ENCODE results near the gene PCARE.

PCARE gene

DNA sequence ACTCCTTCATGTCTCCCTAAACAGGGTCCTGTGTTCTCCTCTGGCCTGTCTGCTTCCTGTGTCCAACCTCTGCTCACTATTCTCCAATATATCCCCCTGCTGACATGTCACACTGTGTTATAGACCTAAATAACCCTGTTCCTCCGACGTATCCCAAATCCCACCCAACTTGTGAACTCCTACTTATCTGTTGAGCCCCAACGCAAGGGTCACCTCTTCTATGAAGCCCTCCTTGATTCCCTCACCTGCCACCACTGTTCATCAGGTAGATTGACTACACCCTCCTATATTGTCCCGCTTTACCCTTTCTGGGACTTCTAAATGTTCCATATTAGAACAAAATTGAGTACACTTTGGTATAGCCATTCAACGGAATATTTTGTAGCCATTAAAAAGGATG lies 42.1 kb downstream of the PCARE start:
- Histone ChIP-seq H3K27ac (no peak overlapping the region), H3K9me3 (ENCODE audit: low read depth, low read length) (no peaks in the 10 kb centered on the region), H3K36me3 (ENCODE audit: insufficient read depth, low read length) (no peaks in the 10 kb centered on the region), H3K9ac (ENCODE audit: insufficient read length) (no peak overlapping the region), H3K4me3 (no peak overlapping the region)
- TF ChIP-seq POLR2AphosphoS5 (IDR thresholded peaks at IDR 0.05; ENCODE audit: borderline replicate concordance, low read depth, low read length): no peak
- no peak for TF ChIP-seq EZH2 (IDR thresholded peaks at IDR 0.05)
- TF ChIP-seq FOXP2 (optimal IDR thresholded peaks at IDR 0.05; ENCODE audit: control extremely low read depth, extremely low read length, insufficient read depth): no peak
- no peak for DNase-seq (ENCODE audit: low read depth, low spot score)

DNA sequence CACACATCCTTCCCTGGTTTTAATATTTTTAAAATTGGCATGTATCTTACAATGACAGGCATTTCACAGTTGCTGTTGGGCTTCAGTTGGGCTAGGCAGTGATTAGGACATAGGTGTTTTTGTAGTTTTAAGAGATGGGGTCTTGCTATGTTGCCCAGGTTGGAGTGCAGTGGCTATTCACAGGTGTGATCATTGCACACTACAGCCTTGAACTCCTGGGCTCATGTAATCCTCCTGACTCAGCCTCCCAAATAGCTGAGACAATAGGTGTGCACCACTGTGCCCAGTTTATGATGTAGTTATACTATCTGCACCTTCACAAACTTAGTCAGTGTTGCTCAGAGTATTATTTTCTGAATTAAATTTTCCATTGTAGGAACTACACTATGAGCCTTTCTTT lies 43.3 kb downstream of the PCARE start:
- H3K4me3 ChIP-seq: no peak overlapping the region
- TF ChIP-seq FOXP2 (optimal IDR thresholded peaks at IDR 0.05; ENCODE audit: control extremely low read depth, extremely low read length, insufficient read depth) (no peak), POLR2AphosphoS5 (IDR thresholded peaks at IDR 0.05; ENCODE audit: borderline replicate concordance, low read depth, low read length) (no peak), EZH2 (IDR thresholded peaks at IDR 0.05) (no peak)
- no peaks in the 10 kb centered on the region for H3K36me3 ChIP-seq (ENCODE audit: insufficient read depth, low read length)
- H3K27ac ChIP-seq: no peak overlapping the region
- H3K9me3 ChIP-seq (ENCODE audit: low read depth, low read length): no peaks in the 10 kb centered on the region
- no peak for DNase-seq (ENCODE audit: low read depth, low spot score)
- no peak overlapping the region for H3K9ac ChIP-seq (ENCODE audit: insufficient read length)

DNA sequence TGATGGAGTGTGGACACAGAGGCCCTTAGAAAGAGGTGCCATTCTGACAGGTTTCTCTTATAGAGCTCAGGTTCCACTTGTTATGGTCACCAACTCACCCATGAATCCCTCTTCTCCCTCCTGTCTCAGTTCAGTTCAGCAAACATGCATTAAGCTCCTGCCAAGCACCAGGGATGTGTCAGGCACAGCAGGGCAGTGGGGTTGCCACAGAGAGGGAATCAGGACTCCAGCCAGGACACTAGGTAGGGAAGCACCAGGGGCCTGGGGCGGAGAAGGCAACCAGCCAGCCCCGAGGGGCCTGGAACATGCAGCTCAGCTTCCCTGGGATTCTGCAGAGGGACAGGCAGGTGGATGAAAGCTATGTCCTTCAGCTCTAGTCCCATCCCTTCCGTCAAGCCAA lies 48.6 kb downstream of the PCARE start:
- DNase-seq (ENCODE audit: low read depth, low spot score): no peak
- Histone ChIP-seq H3K4me3 (no peak overlapping the region), H3K27ac (no peak overlapping the region), H3K9ac (ENCODE audit: insufficient read length) (no peak overlapping the region), H3K36me3 (ENCODE audit: insufficient read depth, low read length) (no peaks in the 10 kb centered on the region), H3K9me3 (ENCODE audit: low read depth, low read length) (no peaks in the 10 kb centered on the region)
- no peak for TF ChIP-seq FOXP2 (optimal IDR thresholded peaks at IDR 0.05; ENCODE audit: control extremely low read depth, extremely low read length, insufficient read depth)
- TF ChIP-seq POLR2AphosphoS5 (IDR thresholded peaks at IDR 0.05; ENCODE audit: borderline replicate concordance, low read depth, low read length): no peak
- no peak for TF ChIP-seq EZH2 (IDR thresholded peaks at IDR 0.05)

DNA sequence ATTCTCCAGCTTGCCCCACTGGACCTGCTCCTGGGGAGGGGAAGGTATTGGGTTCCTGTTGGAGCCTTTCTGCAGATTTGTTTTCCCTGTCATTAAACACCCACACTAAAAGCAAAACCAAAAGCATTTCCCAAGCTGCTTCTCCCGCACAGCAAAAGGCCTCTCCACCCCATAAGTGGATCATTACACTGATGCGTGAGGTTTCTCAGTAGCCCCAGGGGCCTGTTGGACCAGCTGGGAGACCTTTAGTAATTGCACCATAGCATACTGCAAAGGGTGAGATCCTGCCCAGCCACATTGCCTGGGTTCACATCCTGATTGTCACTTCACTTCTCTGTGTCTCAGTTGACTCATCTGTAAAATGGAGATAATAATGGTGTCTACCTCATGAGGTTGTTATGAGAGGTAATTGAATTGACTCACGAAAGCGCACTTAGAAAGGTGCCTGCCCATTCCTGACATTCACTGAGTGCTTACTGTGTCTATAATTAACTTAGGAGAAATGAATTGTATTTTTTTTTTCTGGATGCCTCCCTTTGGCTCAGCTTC lies 49.4 kb downstream of the PCARE start:
- H3K9me3 ChIP-seq (ENCODE audit: low read depth, low read length): no peaks in the 10 kb centered on the region
- H3K36me3 ChIP-seq (ENCODE audit: insufficient read depth, low read length): no peaks in the 10 kb centered on the region
- no peak for DNase-seq (ENCODE audit: low read depth, low spot score)
- H3K27ac ChIP-seq: no peak overlapping the region
- no peak for TF ChIP-seq POLR2AphosphoS5 (IDR thresholded peaks at IDR 0.05; ENCODE audit: borderline replicate concordance, low read depth, low read length)
- TF ChIP-seq EZH2 (IDR thresholded peaks at IDR 0.05): no peak
- no peak for TF ChIP-seq FOXP2 (optimal IDR thresholded peaks at IDR 0.05; ENCODE audit: control extremely low read depth, extremely low read length, insufficient read depth)
- no peak overlapping the region for H3K9ac ChIP-seq (ENCODE audit: insufficient read length)
- H3K4me3 ChIP-seq: no peak overlapping the region

DNA sequence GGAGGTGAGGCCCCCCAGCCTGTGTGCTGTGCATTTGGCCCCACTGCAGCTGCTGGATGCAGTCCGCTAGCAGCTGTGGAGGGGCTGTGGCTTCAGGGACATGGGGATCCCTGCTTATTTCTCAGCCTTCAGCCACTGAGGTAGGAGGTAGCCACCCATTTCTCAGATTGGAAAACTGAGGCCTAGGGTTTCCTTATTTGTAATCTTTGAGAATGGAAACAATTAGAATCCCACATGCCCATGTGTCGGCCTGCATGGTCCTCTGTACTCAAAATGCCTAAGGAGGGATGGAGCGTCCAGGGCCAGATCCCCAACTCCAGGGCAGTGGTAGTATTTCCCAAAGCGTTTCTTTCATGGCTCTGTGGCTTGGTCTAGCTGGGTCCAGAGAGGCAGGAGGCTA lies 51.1 kb downstream of the PCARE start:
- no peak overlapping the region for H3K4me3 ChIP-seq
- H3K9ac ChIP-seq (ENCODE audit: insufficient read length): no peak overlapping the region
- DNase-seq (ENCODE audit: low read depth, low spot score): no peak
- H3K36me3 ChIP-seq (ENCODE audit: insufficient read depth, low read length): no peaks in the 10 kb centered on the region
- no peak for TF ChIP-seq EZH2 (IDR thresholded peaks at IDR 0.05)
- H3K27ac ChIP-seq: no peak overlapping the region
- no peaks in the 10 kb centered on the region for H3K9me3 ChIP-seq (ENCODE audit: low read depth, low read length)

DNA sequence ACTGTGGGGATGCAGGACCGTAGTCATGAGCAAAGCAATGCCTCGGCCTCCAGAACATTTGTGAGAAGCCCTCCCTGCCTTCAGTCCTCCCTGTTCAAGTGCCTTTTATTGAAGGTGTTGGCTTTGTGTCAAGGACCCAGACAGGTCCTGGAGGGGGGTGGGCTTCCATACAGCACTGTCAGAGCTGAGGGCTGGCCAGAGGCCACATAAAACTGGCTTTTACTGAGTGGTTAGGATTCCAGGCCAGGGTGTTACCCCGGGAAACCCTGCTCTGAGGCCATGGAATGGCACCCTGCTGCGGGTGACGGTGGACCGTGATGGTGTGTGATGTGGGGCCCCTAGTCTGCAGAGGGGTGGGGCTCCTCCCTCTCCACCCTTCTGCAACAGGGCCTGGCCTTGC lies 51.6 kb downstream of the PCARE start:
- no peaks in the 10 kb centered on the region for H3K36me3 ChIP-seq (ENCODE audit: insufficient read depth, low read length)
- DNase-seq (ENCODE audit: low read depth, low spot score): no peak
- H3K9me3 ChIP-seq (ENCODE audit: low read depth, low read length): no peaks in the 10 kb centered on the region
- no peak overlapping the region for H3K4me3 ChIP-seq
- no peak overlapping the region for H3K9ac ChIP-seq (ENCODE audit: insufficient read length)
- no peak overlapping the region for H3K27ac ChIP-seq
- TF ChIP-seq POLR2AphosphoS5 (IDR thresholded peaks at IDR 0.05; ENCODE audit: borderline replicate concordance, low read depth, low read length): no peak
- TF ChIP-seq FOXP2 (optimal IDR thresholded peaks at IDR 0.05; ENCODE audit: control extremely low read depth, extremely low read length, insufficient read depth): no peak
- no peak for TF ChIP-seq EZH2 (IDR thresholded peaks at IDR 0.05)

DNA sequence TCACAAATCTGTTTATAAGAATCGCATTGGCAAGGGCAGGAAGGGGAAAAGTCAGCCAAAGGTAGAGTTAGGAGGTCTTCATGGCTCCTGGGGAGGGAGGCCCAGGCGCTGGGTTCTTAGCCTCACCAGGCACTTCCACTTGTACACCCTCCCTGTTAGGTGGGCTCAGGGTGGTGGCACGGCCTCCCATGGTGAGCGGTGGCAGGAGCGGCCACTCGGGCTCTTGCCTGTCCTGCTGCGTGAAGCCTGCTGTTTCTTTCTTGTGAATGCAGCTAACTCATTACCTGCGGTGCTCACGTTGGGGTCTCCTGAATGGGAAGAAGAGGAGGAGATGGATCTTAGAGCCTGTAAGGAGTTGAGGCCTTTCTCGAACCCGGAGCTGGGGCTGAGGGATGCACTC lies 52.4 kb downstream of the PCARE start:
- TF ChIP-seq POLR2AphosphoS5 (IDR thresholded peaks at IDR 0.05; ENCODE audit: borderline replicate concordance, low read depth, low read length) (no peak), EZH2 (IDR thresholded peaks at IDR 0.05) (no peak), FOXP2 (optimal IDR thresholded peaks at IDR 0.05; ENCODE audit: control extremely low read depth, extremely low read length, insufficient read depth) (no peak)
- Histone ChIP-seq H3K4me3 (no peak overlapping the region), H3K36me3 (ENCODE audit: insufficient read depth, low read length) (no peaks in the 10 kb centered on the region), H3K9me3 (ENCODE audit: low read depth, low read length) (no peaks in the 10 kb centered on the region), H3K27ac (no peak overlapping the region), H3K9ac (ENCODE audit: insufficient read length) (no peak overlapping the region)
- DNase-seq (ENCODE audit: low read depth, low spot score): no peak

DNA sequence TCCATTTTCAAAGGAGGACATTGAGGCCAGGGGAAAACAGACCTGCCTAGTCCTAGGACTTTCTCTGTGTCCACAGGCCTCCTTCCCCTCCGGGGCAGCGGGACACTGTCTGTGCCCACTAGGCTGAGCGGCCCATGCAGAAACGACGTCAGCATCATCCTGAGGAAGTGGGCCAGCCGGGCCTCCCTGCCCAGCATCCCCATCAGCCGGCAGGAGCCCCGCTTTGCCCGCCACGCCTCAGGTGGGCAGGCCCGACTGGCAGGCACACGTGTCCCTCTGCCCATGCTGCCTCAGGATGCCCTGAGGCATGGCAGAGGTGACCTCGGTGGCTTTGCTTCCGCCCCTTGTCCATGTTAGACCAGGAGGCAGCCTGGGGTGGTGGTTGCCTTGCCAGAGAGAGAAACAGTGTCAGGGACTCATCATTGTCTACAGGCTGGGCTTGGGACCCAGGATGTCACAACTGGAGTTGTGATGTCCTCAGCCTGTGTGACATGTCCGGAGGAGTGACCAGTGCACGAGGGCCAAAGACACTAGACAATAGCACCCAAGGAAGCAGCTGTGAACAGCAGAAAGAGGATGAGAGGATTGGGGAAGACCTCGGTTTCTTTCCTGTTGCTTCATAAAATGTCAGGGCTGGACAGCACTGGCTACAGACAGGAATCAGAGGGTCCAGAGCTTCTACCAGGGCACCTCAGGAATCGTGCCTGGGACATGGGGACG lies 56.4 kb downstream of the PCARE start:
- Histone ChIP-seq H3K9ac (ENCODE audit: insufficient read length) (no peak overlapping the region), H3K27ac (no peak overlapping the region), H3K4me3 (no peak overlapping the region), H3K9me3 (ENCODE audit: low read depth, low read length) (no peaks in the 10 kb centered on the region), H3K36me3 (ENCODE audit: insufficient read depth, low read length) (no peaks in the 10 kb centered on the region)
- DNase-seq (ENCODE audit: low read depth, low spot score): no peak
- no peak for TF ChIP-seq POLR2AphosphoS5 (IDR thresholded peaks at IDR 0.05; ENCODE audit: borderline replicate concordance, low read depth, low read length)
- no peak for TF ChIP-seq EZH2 (IDR thresholded peaks at IDR 0.05)
- TF ChIP-seq FOXP2 (optimal IDR thresholded peaks at IDR 0.05; ENCODE audit: control extremely low read depth, extremely low read length, insufficient read depth): no peak

DNA sequence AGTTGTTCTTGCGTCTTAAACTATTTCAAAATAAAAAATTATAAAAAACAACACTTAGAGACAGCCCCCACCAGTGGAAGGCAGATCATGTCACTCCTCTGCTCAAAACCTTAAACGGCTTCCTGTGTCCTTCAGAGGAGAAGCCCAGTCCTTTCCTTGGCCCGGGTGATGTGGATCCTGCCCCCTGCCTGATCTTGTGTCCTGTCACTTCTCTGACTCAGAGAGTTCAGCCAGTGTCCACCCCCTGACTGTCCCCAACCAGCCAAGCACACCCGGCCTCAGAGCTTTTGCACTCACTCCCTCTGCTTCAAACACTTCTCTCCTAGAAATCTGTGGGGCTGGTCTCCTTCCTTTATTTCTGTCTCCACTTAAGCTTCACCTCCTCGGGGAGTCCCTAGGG lies 57.8 kb downstream of the PCARE start:
- Histone ChIP-seq H3K4me3 (no peak overlapping the region), H3K27ac (no peak overlapping the region), H3K9ac (ENCODE audit: insufficient read length) (no peak overlapping the region), H3K36me3 (ENCODE audit: insufficient read depth, low read length) (no peaks in the 10 kb centered on the region), H3K9me3 (ENCODE audit: low read depth, low read length) (no peaks in the 10 kb centered on the region)
- no peak for DNase-seq (ENCODE audit: low read depth, low spot score)
- no peak for TF ChIP-seq EZH2 (IDR thresholded peaks at IDR 0.05)

Data from SK-N-MC (cell line).